ENCODE results near the gene DPEP1.

Gene DPEP1

DNA sequence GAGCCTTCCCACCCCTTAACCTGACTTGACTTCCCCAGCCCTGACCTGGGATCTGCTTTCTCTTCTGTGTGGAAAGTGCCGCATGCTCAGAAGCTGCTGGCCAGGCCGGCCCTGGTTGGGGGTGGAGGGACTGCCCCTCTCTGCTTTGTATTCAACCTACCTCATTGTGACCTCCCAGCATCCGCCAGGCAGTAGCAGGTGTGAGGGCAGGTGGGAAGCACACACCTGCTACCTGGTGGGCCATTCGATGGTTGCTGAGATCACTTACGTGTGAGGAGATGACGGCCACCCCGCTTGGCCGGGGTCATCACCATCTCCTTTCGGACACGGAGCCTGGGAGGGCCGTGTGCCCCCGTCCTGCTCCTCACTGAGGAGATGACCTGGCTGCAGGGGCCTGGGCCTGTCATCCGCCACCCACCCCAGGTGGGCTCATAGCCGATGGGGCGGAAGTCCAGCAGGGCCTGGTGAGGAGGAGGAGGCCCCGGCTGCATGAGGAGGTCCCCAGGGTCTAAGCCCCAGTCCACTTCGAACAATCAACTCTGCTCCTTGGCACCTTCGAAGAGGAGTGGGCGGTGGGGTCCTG is 30.7 kb upstream of the DPEP1 start:
- no peaks in the 10 kb centered on the region for H3K9me3 ChIP-seq (replicated peaks; ENCODE audit: insufficient read depth, low read length)
- H3K9ac ChIP-seq (ENCODE audit: low read length) = no peak overlapping the region
- H3K4me1 ChIP-seq (ENCODE audit: low read length) = 0 out of 2 replicates have a peak, but pooled peaks cover 3% of the 10 kb centered on the region
- no peak overlapping the region for H3K4me3 ChIP-seq (ENCODE audit: low read length)
- H4K20me1 ChIP-seq (ENCODE audit: insufficient read depth, low read length) = no peaks in the 10 kb centered on the region
- H3K36me3 ChIP-seq (replicated peaks; ENCODE audit: insufficient read depth, low read length) = no peaks in the 10 kb centered on the region
- TF ChIP-seq EZH2 (optimal IDR thresholded peaks at IDR 0.05; ENCODE audit: low read depth, low read length) (no peak), EZH2phosphoT487 (IDR thresholded peaks at IDR 0.05; ENCODE audit: low read length) (no peak)
- TF ChIP-seq, protein P1, sequence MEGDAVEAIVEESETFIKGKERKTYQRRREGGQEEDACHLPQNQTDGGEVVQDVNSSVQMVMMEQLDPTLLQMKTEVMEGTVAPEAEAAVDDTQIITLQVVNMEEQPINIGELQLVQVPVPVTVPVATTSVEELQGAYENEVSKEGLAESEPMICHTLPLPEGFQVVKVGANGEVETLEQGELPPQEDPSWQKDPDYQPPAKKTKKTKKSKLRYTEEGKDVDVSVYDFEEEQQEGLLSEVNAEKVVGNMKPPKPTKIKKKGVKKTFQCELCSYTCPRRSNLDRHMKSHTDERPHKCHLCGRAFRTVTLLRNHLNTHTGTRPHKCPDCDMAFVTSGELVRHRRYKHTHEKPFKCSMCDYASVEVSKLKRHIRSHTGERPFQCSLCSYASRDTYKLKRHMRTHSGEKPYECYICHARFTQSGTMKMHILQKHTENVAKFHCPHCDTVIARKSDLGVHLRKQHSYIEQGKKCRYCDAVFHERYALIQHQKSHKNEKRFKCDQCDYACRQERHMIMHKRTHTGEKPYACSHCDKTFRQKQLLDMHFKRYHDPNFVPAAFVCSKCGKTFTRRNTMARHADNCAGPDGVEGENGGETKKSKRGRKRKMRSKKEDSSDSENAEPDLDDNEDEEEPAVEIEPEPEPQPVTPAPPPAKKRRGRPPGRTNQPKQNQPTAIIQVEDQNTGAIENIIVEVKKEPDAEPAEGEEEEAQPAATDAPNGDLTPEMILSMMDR (IDR thresholded peaks at IDR 0.05; ENCODE audit: low read length) = no peak
- H3K27me3 ChIP-seq (replicated peaks; ENCODE audit: insufficient read depth, low read length) = no peaks in the 10 kb centered on the region; the same call in 1 of the 2 replicates
- no peaks in the 10 kb centered on the region for H3K9me2 ChIP-seq (replicated peaks; ENCODE audit: insufficient read depth, low read length)
- H2AFZ ChIP-seq (ENCODE audit: low read length) = no peak overlapping the region
- no peak for DNase-seq
- no peaks in the 10 kb centered on the region for H3K79me2 ChIP-seq (ENCODE audit: low read length)
- no peak overlapping the region for H3K4me2 ChIP-seq (ENCODE audit: low read depth, low read length)
- H3K27ac ChIP-seq (ENCODE audit: low read length) = no peak overlapping the region
- no peaks in the 10 kb centered on the region for H3F3A ChIP-seq (ENCODE audit: insufficient read depth, low read length)

DNA sequence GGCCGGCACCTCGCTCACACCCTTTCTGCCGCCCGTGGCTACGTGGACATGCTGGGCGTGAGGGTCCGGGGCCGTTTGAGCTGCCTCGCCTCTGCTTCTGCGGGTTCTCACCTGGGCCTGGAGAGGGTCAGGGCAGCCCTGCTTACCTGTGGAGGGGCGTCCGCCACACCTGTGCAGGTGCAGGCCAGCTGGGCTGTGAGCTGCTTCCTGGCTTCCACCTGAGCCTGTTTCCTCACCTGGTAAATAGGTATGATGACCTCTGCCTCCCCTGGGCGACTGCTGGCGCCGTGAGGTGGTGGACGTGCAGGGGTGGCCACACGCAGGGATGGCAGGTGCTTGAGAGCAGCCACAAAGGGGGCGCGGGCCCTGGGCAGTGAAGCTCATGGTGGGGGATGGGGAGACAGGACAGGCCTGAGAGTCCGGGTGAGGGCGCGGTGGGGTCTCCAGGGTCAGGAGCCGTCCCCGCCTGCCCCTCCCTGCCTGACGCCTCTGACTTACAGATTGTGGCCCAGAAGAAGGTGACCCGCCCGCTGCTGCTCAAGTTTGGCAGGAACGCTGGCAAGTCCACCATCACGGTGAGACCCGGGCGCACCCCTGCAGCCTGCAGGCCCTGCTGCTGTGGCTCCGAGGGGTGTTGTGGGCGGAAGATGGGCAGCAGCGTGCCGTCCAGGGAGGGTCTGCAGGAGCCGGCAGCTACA is 30.1 kb upstream of the DPEP1 start:
- Histone ChIP-seq H3K79me2 (ENCODE audit: low read length) (no peaks in the 10 kb centered on the region), H3K36me3 (replicated peaks; ENCODE audit: insufficient read depth, low read length) (no peaks in the 10 kb centered on the region), H3K27ac (ENCODE audit: low read length) (no peak overlapping the region), H3K9ac (ENCODE audit: low read length) (no peak overlapping the region), H3K4me3 (ENCODE audit: low read length) (no peak overlapping the region), H4K20me1 (ENCODE audit: insufficient read depth, low read length) (no peaks in the 10 kb centered on the region), H3K9me3 (replicated peaks; ENCODE audit: insufficient read depth, low read length) (no peaks in the 10 kb centered on the region), H3K4me1 (ENCODE audit: low read length) (0 out of 2 replicates have a peak, but pooled peaks cover 3% of the 10 kb centered on the region), H3K9me2 (replicated peaks; ENCODE audit: insufficient read depth, low read length) (no peaks in the 10 kb centered on the region), H3K4me2 (ENCODE audit: low read depth, low read length) (no peak overlapping the region), H3F3A (ENCODE audit: insufficient read depth, low read length) (no peaks in the 10 kb centered on the region), H3K27me3 (replicated peaks; ENCODE audit: insufficient read depth, low read length) (no peaks in the 10 kb centered on the region; the same call in 1 of the 2 replicates), H2AFZ (ENCODE audit: low read length) (no peak overlapping the region)
- TF ChIP-seq, protein P1 (IDR thresholded peaks at IDR 0.05; ENCODE audit: low read length) = no peak
- no peak for TF ChIP-seq EZH2phosphoT487 (IDR thresholded peaks at IDR 0.05; ENCODE audit: low read length)
- TF ChIP-seq EZH2 (optimal IDR thresholded peaks at IDR 0.05; ENCODE audit: low read depth, low read length) = no peak
- no peak for DNase-seq

DNA sequence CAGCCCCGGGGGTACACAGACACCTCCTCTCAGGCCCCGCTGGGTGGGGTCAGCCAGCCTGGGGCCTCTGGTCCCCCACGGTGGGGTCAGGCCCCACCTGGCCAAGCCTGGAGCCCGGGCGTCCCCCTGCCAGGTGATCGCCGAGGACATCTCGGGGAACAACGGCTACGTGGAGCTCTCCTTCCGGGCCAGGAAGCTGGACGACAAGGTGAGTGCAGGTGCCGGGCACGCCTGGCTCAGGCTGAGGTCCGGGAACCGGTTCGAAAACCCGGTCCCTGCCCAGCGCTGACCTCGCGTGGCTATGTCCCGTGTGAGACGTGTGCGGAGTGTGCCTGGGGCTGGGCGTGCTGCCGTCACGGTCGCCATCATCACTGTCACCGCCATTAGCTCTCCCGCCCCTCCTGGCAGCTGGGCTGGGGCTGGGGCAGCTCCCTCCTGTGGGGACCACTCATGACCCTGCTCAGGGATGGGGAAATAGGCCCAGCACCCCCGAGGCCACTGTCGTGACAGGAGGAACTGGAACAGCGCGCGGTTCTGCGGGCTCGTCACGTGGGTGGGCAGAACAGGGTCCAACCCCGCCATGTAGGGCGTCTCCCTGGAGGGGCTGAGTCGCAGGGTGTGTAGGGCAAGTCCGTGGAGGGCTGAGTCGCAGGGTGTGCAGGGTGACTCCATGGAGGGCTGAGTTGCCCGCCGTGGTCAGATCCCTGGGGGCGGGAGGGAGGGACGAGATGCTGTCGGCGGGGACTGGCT is 29.4 kb upstream of the DPEP1 start:
- Histone ChIP-seq H3K4me1 (ENCODE audit: low read length) (0 out of 2 replicates have a peak, but pooled peaks cover 3% of the 10 kb centered on the region), H3K9ac (ENCODE audit: low read length) (no peak overlapping the region), H3F3A (ENCODE audit: insufficient read depth, low read length) (no peaks in the 10 kb centered on the region), H3K79me2 (ENCODE audit: low read length) (no peaks in the 10 kb centered on the region), H3K27me3 (replicated peaks; ENCODE audit: insufficient read depth, low read length) (no peaks in the 10 kb centered on the region; the same call in 1 of the 2 replicates), H3K9me3 (replicated peaks; ENCODE audit: insufficient read depth, low read length) (no peaks in the 10 kb centered on the region), H3K4me3 (ENCODE audit: low read length) (no peak overlapping the region), H3K27ac (ENCODE audit: low read length) (no peak overlapping the region), H2AFZ (ENCODE audit: low read length) (no peak overlapping the region), H4K20me1 (ENCODE audit: insufficient read depth, low read length) (no peaks in the 10 kb centered on the region), H3K4me2 (ENCODE audit: low read depth, low read length) (no peak overlapping the region), H3K9me2 (replicated peaks; ENCODE audit: insufficient read depth, low read length) (no peaks in the 10 kb centered on the region), H3K36me3 (replicated peaks; ENCODE audit: insufficient read depth, low read length) (no peaks in the 10 kb centered on the region)
- DNase-seq = no peak
- TF ChIP-seq EZH2 (optimal IDR thresholded peaks at IDR 0.05; ENCODE audit: low read depth, low read length) = no peak
- TF ChIP-seq, protein P1 (IDR thresholded peaks at IDR 0.05; ENCODE audit: low read length) = no peak
- no peak for TF ChIP-seq EZH2phosphoT487 (IDR thresholded peaks at IDR 0.05; ENCODE audit: low read length)

All from MM.1S (cell line).